ENCODE data around the gene EPHB2.

DNA sequence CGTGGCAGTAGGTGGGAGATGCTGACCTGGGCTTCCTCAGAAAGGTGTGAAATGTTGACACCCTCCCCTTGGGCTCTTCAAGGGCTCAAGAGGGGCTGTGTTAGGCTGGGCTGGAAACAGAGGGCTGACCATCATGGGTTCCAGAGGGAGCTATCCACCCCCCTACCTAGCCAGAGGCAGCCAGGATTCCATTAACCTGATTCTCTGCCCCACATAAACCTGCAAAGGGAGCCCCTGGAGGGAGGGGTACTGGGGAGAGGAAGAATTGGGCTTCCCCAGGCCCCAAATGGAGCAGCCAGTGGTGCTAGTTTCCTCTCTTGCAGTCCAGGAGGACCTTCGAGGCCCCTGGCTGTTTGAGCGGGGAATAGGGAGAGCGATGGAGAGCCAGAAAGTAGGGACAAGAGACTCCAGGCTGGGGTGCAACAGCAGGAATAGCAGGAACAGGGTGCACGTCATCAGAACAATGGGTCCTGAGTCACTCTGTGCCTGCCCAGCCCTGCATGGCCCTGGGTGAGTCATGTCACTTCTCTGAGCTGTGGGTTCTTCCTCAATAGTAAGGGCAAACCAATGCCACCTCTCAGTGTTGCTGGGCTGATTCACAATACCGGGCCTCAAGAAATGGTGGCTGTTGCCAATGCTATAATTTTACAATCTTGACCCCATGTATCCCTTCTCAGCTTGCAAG lies 121.2 kb downstream of the EPHB2 start:
- TF ChIP-seq, protein P1, sequence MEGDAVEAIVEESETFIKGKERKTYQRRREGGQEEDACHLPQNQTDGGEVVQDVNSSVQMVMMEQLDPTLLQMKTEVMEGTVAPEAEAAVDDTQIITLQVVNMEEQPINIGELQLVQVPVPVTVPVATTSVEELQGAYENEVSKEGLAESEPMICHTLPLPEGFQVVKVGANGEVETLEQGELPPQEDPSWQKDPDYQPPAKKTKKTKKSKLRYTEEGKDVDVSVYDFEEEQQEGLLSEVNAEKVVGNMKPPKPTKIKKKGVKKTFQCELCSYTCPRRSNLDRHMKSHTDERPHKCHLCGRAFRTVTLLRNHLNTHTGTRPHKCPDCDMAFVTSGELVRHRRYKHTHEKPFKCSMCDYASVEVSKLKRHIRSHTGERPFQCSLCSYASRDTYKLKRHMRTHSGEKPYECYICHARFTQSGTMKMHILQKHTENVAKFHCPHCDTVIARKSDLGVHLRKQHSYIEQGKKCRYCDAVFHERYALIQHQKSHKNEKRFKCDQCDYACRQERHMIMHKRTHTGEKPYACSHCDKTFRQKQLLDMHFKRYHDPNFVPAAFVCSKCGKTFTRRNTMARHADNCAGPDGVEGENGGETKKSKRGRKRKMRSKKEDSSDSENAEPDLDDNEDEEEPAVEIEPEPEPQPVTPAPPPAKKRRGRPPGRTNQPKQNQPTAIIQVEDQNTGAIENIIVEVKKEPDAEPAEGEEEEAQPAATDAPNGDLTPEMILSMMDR (IDR thresholded peaks at IDR 0.05), result no peak
- TF ChIP-seq POLR2A (IDR thresholded peaks at IDR 0.05), result no peak
- no peak for TF ChIP-seq EP300 (IDR thresholded peaks at IDR 0.05)
